ENCODE data around the gene ALKBH3. TPM values are rescaled to one million over a fixed set of nuclear protein-coding genes. Genes with fewer than 3 reads are reported as not detected.

Gene ALKBH3
- total RNA-seq, 4 donors from 2014 or later, result 25.4 to 39.6 (median 34.9) TPM

DNA sequence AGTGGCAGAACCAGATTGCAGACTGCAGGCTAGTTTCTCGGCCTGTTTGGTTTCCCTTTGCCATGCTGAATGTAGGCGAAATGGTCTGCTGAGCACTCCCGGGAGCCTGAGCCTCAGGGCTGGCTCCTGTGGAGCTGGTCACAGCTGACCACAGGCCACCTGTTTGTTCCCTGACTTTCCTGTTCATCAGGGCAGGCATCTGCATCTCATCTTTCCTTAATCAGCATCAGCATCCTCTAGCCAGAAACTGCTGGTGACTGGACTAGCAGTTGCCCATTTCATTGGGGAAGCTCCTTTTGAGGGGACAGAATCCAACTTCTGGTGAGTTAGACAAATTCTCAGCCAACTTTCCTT, 41.6 kb downstream of the ALKBH3 start:
- TF ChIP-seq, protein P1, sequence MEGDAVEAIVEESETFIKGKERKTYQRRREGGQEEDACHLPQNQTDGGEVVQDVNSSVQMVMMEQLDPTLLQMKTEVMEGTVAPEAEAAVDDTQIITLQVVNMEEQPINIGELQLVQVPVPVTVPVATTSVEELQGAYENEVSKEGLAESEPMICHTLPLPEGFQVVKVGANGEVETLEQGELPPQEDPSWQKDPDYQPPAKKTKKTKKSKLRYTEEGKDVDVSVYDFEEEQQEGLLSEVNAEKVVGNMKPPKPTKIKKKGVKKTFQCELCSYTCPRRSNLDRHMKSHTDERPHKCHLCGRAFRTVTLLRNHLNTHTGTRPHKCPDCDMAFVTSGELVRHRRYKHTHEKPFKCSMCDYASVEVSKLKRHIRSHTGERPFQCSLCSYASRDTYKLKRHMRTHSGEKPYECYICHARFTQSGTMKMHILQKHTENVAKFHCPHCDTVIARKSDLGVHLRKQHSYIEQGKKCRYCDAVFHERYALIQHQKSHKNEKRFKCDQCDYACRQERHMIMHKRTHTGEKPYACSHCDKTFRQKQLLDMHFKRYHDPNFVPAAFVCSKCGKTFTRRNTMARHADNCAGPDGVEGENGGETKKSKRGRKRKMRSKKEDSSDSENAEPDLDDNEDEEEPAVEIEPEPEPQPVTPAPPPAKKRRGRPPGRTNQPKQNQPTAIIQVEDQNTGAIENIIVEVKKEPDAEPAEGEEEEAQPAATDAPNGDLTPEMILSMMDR (IDR thresholded peaks at IDR 0.05; ENCODE audit: low read depth), result no peak

DNA sequence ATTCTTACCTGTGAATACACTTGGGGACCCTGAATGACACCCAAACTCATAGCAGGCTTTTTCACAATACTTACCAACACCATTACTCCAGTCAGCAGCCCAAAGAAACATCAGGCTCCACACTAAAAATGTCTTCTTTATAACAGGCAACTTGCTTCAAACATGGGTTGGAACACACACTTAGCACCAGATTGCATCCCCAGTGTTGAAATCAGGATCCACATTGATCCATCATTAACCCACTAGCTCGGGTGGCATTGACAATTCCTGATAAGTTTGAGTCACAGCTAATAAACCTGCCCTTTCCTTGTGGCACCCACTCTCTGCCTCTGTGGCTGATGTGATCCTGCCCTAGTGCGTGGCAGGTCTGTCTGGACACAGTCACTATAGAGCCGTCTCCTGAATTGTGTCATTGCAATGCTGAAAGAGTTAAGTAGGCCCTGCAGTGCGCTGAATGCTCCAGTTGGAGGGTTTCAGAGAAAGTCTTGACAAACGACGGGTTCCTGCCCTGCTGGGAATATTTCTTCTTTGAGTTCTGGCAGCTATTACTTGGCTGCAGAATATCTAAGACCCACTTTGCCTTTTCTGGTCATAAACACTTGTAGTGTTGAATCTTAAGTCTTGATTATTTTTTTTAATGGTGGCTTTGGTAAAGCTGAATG, 42.2 kb downstream of the ALKBH3 start:
- TF ChIP-seq, protein P1 (IDR thresholded peaks at IDR 0.05; ENCODE audit: low read depth), result no peak

DNA sequence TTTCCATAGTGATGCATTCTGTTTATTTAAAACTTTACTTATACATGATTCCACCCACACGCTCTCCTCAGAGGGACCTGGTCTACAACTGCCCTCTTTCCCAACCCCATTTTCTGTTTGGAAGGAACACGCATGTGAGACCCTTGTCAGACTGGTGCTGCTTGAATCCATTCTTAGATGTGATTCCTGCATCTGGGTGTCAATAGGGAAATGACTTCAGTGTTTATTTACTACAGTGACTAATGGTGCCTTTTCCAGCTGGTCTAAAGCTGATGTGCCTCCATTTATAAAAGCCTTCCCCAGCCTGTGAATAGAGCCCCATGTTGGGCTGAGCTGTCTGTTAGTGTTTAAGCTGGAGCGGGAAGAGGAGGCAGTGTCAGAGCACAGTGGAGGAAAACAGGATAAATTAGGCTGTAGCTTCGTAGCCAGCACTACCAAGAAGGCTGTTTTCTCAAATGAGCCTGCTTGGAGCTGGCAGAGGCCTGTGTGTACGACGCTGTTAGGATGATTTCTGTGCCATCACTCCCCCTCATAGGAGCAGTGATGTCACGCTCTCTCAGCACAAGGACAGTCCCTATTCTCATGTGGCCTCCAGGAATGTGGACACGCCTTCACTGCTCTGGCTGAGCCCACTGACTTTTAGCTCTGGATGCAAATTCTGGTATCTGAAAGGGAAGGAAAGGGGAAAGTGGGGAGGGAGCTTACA, 42.9 kb downstream of the ALKBH3 start:
- TF ChIP-seq, protein P1 (IDR thresholded peaks at IDR 0.05; ENCODE audit: low read depth), result no peak

GRCh38 chr11:43924112-43924855, 43.7 kb downstream of the ALKBH3 start:
- TF ChIP-seq, protein P1 (IDR thresholded peaks at IDR 0.05; ENCODE audit: low read depth), result no peak

GRCh38 chr11:43925063-43925931, 44.7 kb downstream of the ALKBH3 start:
- TF ChIP-seq, protein P1 (IDR thresholded peaks at IDR 0.05; ENCODE audit: low read depth), result no peak

- TF ChIP-seq, protein P1 (IDR thresholded peaks at IDR 0.05; ENCODE audit: low read depth), result no peak
Observed at GRCh38 chr11:43925932-43926505, 45.4 kb downstream of the ALKBH3 start.
